ENCODE data around the gene TASOR2.

TASOR2 gene

DNA sequence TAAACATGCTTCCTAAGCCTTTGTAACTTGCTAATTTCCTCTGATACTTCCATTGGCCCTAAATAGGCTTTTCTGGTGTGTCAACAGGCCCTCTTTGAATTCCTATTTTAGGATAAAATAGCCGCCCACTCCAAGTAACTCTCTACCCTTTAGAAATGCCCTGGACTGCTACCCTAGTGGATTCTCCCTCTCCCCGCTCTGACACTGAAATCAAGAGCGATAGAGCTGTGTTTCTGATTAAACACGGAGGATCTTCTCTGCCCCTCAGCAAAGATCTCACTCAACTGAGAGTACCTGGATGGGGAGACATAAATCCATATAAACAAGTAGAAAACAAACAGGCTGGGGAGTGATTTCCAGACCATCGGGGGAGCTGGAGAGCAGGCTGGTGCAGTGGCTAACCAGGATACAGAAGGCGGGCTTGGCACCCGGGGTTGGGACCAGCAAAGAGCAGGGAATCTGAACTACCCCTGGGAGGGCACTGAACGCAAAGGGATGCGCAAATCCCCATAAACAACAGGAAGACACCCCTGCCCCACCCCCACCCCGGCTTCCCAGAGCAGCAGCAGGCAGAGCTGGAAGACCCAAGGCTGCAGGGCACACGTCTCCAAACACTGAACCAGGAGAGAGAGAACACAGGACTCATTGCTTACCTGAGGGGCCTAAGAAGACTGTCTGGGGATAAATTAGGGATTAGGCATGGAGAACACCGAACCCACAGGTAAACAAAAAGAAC lies 20.8 kb upstream of the TASOR2 start:
- FAIRE-seq: no peak
- TF ChIP-seq POU2F2 (IDR thresholded peaks at IDR 0.05; ENCODE audit: low read depth, low read length) (no peak), SPI1 (IDR thresholded peaks at IDR 0.05; ENCODE audit: low read depth, low read length) (no peak), POLR2A (IDR thresholded peaks at IDR 0.05; ENCODE audit: low read depth, low read length) (no peak), TAF1 (IDR thresholded peaks at IDR 0.05; ENCODE audit: low read depth, low read length) (no peak), PAX5 (IDR thresholded peaks at IDR 0.05; ENCODE audit: insufficient read depth, low read length, severe bottlenecking) (no peak), POLR2AphosphoS5 (IDR thresholded peaks at IDR 0.05; ENCODE audit: low read depth, low read length) (no peak)
- no peak for DNase-seq (ENCODE audit: insufficient read length, low spot score)

DNA sequence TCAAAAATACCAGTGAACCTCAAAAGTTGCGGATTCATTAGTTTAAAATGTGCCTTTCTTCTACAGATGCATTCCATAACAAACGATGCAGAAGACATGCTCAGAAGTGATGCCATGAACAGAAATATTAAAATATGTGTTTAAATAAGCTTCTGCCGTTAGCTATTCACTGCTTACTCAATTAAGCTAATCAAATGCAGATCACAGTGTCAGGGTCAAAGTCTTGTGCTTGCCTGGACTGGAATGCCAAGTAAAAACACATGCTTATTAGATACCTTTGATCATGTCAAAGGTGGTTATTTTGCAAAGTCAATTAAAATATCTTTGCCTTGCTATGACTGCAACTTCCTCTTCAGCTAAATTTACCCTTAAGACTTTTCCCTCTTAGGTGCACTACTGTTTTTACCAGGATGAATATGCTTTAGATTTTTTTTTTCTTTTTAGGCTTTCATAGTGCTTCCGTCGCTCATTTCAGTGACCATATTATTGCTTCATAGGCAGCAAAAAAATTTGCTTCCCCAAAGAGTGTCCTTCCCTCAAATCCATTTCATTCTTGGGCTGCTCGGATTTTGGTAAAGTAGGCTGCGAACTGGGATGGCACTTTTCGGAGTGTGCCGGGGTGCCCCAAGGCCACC lies 19.1 kb upstream of the TASOR2 start:
- DNase-seq (ENCODE audit: insufficient read length, low spot score) (no peak), FAIRE-seq (no peak)
- no peak for TF ChIP-seq TAF1 (IDR thresholded peaks at IDR 0.05; ENCODE audit: low read depth, low read length)
- peak; percentile 27; the same call in 1 of the 2 replicates for TF ChIP-seq SPI1 (IDR thresholded peaks at IDR 0.05; ENCODE audit: low read depth, low read length)
- TF ChIP-seq PAX5 (IDR thresholded peaks at IDR 0.05; ENCODE audit: insufficient read depth, low read length, severe bottlenecking): no peak

DNA sequence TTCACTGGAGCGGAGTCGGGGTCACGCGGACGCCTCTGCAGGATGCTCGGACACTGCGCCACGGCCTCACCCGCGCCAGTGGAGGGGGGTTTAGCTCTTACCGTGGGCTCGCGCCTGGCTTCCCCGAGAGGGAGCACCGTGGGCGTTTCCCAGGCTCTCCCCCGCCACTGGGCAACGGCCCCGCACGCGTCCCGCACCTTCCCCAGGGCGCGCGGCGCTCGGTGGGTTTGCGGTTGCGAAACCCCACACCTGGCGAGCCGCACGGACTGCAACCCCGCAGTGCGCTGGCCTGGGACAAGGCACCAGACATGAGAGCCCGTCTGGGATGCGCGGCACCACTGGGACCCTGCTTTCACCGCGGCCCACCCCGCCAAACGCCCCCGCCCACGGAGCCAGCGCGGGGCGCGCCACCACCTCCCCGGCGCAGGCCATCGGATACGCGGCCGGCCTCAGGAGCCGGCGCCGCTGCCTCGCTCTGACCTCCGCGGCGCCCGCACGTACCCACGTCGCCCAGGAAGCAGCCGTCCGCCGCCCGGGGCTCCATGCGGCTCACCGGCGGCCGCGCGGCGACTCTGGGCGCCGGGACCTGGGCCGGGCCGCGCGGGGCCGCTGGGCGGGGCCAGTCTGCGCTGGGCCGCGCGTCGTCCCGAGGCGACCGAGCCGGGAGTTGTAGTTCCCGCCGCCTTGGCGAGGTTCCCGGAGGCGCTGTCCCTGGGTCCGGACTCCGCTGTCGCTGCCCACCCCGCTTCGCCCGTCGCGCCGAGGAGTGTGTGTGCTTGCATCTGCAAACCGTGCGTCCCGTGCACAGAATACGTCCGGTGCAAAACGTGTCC lies 18.4 kb upstream of the TASOR2 start, which contains the start of gene ASB13:
ASB13 (minus strand) TSS at position 588 of the 833 bp plus-strand sequence; CDS start at position 544, 44 bp downstream.
- DNase-seq (ENCODE audit: insufficient read length, low spot score) (no peak), FAIRE-seq (peak; percentile 89)
- TF ChIP-seq PAX5 (IDR thresholded peaks at IDR 0.05; ENCODE audit: insufficient read depth, low read length, severe bottlenecking) (no peak), SPI1 (IDR thresholded peaks at IDR 0.05; ENCODE audit: low read depth, low read length) (no peak), TAF1 (IDR thresholded peaks at IDR 0.05; ENCODE audit: low read depth, low read length) (no peak), POLR2AphosphoS5 (IDR thresholded peaks at IDR 0.05; ENCODE audit: low read depth, low read length) (no peak), POLR2A (IDR thresholded peaks at IDR 0.05; ENCODE audit: low read depth, low read length) (no peak), POU2F2 (IDR thresholded peaks at IDR 0.05; ENCODE audit: low read depth, low read length) (no peak)

- FAIRE-seq (no peak), DNase-seq (ENCODE audit: insufficient read length, low spot score) (no peak)
- TF ChIP-seq SPI1 (IDR thresholded peaks at IDR 0.05; ENCODE audit: low read depth, low read length): no peak
- TF ChIP-seq POU2F2 (IDR thresholded peaks at IDR 0.05; ENCODE audit: low read depth, low read length): no peak
- TF ChIP-seq TAF1 (IDR thresholded peaks at IDR 0.05; ENCODE audit: low read depth, low read length): no peak
- no peak for TF ChIP-seq PAX5 (IDR thresholded peaks at IDR 0.05; ENCODE audit: insufficient read depth, low read length, severe bottlenecking)
- TF ChIP-seq POLR2AphosphoS5 (IDR thresholded peaks at IDR 0.05; ENCODE audit: low read depth, low read length): no peak
- TF ChIP-seq POLR2A (IDR thresholded peaks at IDR 0.05; ENCODE audit: low read depth, low read length): no peak
Observed at GRCh38 chr10:5666841-5667630, 17.6 kb upstream of the TASOR2 start.

DNA sequence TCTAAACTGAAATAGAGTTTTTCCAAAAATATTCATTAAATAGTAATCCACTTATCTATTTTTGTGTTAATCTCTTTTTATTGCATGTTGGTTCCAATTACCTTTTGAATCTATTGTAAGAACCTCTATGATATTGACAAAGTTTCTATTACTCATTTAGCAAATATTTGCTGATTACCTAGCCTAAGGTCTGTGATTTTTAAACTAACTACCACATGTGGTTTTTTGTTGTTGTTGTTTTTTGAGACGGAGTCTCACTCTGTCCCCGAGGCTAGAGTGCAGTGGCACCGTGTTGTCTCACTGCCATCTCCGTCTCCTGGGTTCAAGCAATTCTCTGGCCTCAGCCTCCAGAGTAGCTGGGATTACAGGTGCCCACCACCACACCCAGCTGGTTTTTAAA lies 16.2 kb upstream of the TASOR2 start:
- TF ChIP-seq PAX5 (IDR thresholded peaks at IDR 0.05; ENCODE audit: insufficient read depth, low read length, severe bottlenecking) (no peak), POLR2A (IDR thresholded peaks at IDR 0.05; ENCODE audit: low read depth, low read length) (no peak), POLR2AphosphoS5 (IDR thresholded peaks at IDR 0.05; ENCODE audit: low read depth, low read length) (no peak), POU2F2 (IDR thresholded peaks at IDR 0.05; ENCODE audit: low read depth, low read length) (no peak), TAF1 (IDR thresholded peaks at IDR 0.05; ENCODE audit: low read depth, low read length) (no peak), SPI1 (IDR thresholded peaks at IDR 0.05; ENCODE audit: low read depth, low read length) (no peak)
- FAIRE-seq (no peak), DNase-seq (ENCODE audit: insufficient read length, low spot score) (no peak)

GRCh38 chr10:5669604-5670003 lies 15.0 kb upstream of the TASOR2 start:
- DNase-seq (ENCODE audit: insufficient read length, low spot score): no peak
- no peak for FAIRE-seq
- no peak for TF ChIP-seq TAF1 (IDR thresholded peaks at IDR 0.05; ENCODE audit: low read depth, low read length)
- no peak for TF ChIP-seq POLR2AphosphoS5 (IDR thresholded peaks at IDR 0.05; ENCODE audit: low read depth, low read length)
- TF ChIP-seq POLR2A (IDR thresholded peaks at IDR 0.05; ENCODE audit: low read depth, low read length): no peak
- TF ChIP-seq PAX5 (IDR thresholded peaks at IDR 0.05; ENCODE audit: insufficient read depth, low read length, severe bottlenecking): no peak
- TF ChIP-seq POU2F2 (IDR thresholded peaks at IDR 0.05; ENCODE audit: low read depth, low read length): no peak
- no peak for TF ChIP-seq SPI1 (IDR thresholded peaks at IDR 0.05; ENCODE audit: low read depth, low read length)

DNA sequence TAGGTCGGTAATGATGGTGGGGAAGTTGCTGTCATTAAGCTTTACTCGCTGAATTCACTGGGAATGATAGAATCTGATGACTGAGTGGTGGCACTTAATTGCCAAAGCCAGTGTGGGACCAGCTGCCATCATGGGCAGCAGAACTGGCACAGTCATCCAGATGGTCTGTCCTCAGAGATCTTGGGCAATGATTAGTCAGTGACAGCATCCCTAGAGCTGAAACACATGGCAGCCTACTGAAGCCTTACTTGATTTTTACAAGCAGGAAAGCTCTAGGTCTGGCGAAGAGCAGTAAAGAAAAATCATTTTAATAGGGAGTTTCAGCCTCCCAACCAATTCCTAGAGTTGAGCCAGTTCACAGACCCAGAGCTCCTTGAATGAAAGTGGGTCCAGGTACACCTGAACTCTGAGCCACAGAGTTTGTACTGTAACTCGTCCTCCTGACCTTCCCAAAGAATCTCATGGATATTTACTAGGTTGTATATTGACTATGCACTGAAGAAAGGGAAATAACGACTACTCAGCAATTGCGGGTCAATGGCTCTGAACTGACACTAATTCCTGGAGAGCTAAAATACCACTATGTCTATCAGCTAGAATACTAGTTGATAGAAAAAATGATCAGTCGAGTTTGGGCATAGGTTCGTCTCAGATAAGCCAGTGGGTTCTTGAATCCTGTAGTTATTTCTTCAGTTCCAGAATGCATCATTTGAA lies 13.8 kb upstream of the TASOR2 start:
- no peak for DNase-seq (ENCODE audit: insufficient read length, low spot score)
- FAIRE-seq: no peak
- TF ChIP-seq SPI1 (IDR thresholded peaks at IDR 0.05; ENCODE audit: low read depth, low read length) (no peak), POLR2A (IDR thresholded peaks at IDR 0.05; ENCODE audit: low read depth, low read length) (no peak), POLR2AphosphoS5 (IDR thresholded peaks at IDR 0.05; ENCODE audit: low read depth, low read length) (no peak), POU2F2 (IDR thresholded peaks at IDR 0.05; ENCODE audit: low read depth, low read length) (no peak), PAX5 (IDR thresholded peaks at IDR 0.05; ENCODE audit: insufficient read depth, low read length, severe bottlenecking) (no peak), TAF1 (IDR thresholded peaks at IDR 0.05; ENCODE audit: low read depth, low read length) (no peak)

GRCh38 chr10:5678397-5679036 lies 6.1 kb upstream of the TASOR2 start:
- TF ChIP-seq POLR2A (IDR thresholded peaks at IDR 0.05; ENCODE audit: low read depth, low read length): no peak
- no peak for TF ChIP-seq PAX5 (IDR thresholded peaks at IDR 0.05; ENCODE audit: insufficient read depth, low read length, severe bottlenecking)
- TF ChIP-seq POU2F2 (IDR thresholded peaks at IDR 0.05; ENCODE audit: low read depth, low read length): no peak
- TF ChIP-seq POLR2AphosphoS5 (IDR thresholded peaks at IDR 0.05; ENCODE audit: low read depth, low read length): no peak
- no peak for TF ChIP-seq SPI1 (IDR thresholded peaks at IDR 0.05; ENCODE audit: low read depth, low read length)
- no peak for TF ChIP-seq TAF1 (IDR thresholded peaks at IDR 0.05; ENCODE audit: low read depth, low read length)
- DNase-seq (ENCODE audit: insufficient read length, low spot score): no peak
- no peak for FAIRE-seq
